Effector CD8-positive, alpha-beta T cell (primary cell): ENCODE measurements around the gene SRC.

Experiments used
- DNase-seq: peaks from one replicate; lab custom pipeline; 2025; lab: John Stamatoyannopoulos, UW

SRC gene

GRCh38 chr20:37426978-37427377 is 81.0 kb downstream of the SRC start:
- DNase-seq: no peak

- no peak for DNase-seq
These were observed 84.1 kb downstream of the SRC start for GRCh38 chr20:37430044-37430443.

- DNase-seq: no peak
These were observed 85.0 kb downstream of the SRC start for GRCh38 chr20:37430778-37431460.

GRCh38 chr20:37431786-37432185 is 85.8 kb downstream of the SRC start:
- DNase-seq: no peak

DNA sequence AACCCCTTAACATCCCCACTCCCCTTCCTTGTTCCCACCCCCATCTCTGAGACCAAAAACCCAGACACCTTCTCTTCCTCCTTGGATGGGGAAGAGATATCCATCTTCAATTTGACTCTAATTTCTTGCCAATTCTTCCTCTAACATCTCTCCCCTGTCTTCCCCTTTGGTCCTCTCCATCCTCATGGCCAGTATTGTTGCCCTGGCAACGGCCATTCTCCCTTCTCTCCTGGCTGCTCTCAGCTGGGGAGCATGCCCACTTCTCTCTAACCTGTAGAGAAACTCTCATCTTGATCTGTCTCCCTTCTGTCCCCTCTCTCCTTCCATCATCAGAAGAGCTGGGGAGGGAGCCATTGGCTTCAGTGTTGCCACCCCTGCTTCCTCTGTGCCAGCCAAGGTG is 86.7 kb downstream of the SRC start:
- no peak for DNase-seq

DNA sequence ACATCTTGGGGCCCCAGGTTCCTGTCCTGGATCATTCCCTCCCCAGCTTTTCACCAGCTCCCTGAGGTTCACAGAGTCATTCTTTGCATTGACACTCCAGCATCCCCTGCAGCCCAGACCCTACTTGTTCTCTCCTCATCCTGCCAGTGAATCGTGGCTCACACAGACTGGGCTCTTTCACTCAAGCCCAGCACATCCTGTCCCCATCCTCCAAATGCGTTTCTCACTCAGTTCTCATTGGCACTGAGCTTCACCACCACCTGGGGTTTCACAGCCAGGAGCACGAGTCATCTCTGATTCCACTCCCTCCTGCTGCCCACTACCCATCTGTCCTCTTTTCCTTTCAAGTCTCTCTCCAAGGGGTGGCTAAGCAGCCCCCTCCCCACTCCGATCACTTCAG is 89.7 kb downstream of the SRC start:
- no peak for DNase-seq

DNA sequence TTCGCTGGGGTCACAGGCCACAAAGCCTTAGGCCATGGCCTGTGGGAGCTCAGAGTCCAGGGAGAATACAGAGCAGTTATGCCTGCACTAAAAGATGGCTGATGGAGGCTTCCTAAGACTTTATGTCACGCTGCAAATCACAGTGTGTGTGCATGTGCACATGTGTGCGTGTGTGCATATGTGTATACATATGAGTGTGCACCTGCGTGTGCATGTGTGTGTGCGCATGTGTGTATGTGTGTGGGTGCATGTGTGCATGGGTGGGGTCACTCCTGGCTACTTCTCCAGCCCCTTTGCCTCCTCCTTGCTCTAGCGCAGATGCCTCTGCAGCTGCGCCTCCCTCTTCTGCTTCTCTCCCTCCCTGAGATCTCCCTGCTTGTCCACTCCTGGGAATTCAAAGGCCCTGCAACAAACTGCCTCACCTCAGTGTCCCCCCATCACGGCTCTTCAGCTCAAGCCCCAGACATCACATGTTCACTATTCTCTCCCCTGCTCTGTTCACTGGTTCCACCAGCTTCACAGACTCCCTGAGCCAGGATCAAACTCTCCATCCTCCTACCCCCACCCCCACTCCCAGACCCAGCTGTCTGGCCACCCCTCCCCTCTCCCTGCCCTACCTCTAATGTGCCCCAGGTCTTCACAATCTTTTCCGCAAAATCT is 90.7 kb downstream of the SRC start:
- DNase-seq: no peak

GRCh38 chr20:37437676-37438075 is 91.7 kb downstream of the SRC start:
- DNase-seq: no peak

DNA sequence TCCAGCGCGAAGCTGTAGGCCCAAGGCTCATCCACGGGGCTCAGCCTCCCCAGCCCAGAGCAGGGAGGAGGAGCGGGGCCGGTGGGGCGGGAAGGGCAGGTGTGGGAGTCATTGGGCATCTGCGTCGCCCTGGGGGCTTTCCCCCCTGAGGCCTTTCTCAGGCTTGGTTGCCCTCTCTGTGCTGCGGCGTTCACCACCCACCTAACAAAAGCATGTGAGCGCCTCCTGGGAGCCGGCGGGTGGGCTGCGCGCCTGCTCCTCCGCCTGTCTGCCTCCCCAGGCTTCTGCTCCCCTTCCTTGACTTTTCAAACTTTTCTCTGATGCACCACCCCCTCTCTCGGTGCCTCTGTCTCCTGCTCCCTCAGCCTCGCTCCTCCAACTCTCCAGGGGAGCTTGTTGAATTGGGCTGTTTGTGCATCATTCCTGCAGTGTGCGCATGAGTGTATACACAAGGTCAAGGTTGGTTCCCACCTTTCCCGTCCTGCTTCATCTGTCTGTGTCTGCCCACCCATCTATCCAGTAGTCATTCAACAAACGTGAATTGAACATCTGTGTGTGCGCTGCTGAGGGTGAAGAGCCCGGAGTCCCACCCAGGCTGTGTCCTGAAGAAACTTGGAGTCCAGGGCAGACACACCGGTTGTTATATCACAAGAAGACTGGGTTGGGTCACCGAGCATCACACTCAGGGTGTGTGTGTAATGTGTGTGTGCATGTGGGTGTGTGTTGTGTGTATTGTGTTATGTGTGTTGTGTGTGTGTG is 92.7 kb downstream of the SRC start:
- no peak for DNase-seq

DNA sequence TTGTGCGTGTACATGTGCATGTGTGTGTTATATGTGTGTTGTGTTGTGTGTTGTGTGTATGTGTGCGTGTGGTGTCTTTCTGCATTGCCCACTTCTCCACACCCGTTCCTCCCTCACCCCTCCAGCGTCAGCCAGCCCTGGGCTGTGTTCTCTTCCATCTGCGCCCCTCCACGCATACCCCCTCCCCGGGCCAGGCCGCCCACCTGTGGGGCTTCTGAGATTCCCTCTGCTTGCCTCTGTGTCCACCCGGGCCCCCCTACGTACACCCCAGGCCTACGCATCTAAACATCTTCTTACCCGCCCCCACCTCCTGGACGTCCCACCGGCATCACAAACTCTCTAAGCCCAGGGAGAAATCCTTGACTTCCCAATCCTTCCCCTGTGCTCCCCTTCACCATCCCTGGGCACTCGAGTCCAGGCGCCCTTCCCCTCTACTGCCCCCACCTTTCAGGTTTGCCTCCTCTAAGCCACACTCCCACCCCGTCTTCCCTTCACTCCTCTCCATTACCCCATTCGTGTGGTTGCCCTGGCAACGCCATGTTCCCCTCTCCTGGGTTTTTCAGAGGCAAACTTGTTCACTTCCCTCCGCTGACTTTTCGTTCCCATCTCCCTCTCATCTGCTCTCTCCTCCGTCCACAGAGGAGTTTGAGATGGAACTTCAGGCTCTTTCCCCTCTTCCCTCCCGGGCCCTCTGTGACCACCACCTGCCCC is 93.4 kb downstream of the SRC start:
- no peak for DNase-seq

GRCh38 chr20:37441023-37441422 is 95.1 kb downstream of the SRC start:
- DNase-seq: no peak

DNA sequence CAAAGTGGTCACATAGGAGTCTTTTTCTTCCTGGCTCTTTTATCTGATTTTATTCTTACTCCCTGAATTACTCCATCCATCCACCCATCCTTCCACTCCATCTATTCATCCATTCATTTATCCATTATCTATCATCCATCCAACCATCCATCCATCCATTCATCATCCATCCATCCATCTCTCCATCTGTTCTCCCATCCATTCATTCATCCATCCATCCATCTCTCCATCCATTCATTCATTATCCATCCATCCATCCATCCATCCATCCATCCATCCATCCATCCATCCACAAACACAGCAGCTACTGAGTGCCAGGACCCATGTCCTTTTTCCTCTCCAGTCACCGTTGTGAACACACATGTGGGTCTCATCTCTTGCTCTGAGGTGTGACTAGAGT is 96.6 kb downstream of the SRC start:
- no peak for DNase-seq

- DNase-seq: no peak
These were observed 97.0 kb downstream of the SRC start for GRCh38 chr20:37442986-37443385.

GRCh38 chr20:37443596-37443995 is 97.7 kb downstream of the SRC start:
- no peak for DNase-seq

GRCh38 chr20:37445041-37445440 is 99.1 kb downstream of the SRC start:
- no peak for DNase-seq

GRCh38 chr20:37446286-37447032 is 100.5 kb downstream of the SRC start:
- DNase-seq: no peak

GRCh38 chr20:37447688-37448087 is 101.7 kb downstream of the SRC start:
- DNase-seq: no peak

DNA sequence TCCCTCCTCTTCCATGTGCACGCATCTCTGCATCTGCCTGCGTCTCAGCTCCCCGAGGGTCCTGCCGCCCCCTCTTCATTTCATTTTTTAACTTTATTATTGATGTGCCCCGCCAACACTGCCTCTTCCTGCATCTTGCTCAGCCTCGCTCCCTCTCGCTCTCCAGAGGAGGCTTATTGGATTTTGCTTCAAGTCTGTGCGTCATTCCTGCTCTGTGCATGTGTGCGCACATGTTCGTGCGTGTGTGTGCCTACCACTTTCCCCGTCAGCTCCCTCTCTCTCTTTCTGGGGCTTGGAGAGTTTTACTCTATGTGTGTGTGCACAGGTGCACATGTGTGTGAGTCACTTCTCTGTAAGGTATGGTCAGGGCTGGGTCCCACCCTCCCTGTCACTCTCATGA is 103.3 kb downstream of the SRC start:
- no peak for DNase-seq

DNA sequence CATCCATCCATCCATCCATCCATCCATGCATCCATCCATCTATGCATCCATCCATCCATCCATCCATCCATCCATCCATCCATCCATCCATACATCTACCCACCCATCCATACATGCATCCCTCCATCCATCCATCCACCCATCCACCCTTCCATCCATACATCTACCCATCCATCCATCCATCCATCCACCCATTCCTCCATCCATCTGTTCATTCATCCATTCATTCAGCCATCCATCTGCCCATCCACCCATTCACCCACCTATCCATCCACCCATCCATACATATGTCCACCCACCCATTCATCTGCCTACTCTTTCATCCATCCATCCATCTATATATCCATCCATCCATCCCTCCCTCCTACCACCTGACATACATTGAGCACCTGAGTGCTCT is 104.4 kb downstream of the SRC start:
- DNase-seq: no peak

- no peak for DNase-seq
These were observed 105.7 kb downstream of the SRC start for GRCh38 chr20:37451616-37452015.

- DNase-seq: no peak
These were observed 106.3 kb downstream of the SRC start for GRCh38 chr20:37452236-37452635.

- DNase-seq: no peak
These were observed 107.3 kb downstream of the SRC start for GRCh38 chr20:37453288-37453687.
